ENCODE measurements around the gene STX2.

- TF ChIP-seq CTCF (IDR thresholded peaks at IDR 0.05; ENCODE audit: extremely low read depth in 1 of 2, insufficient read depth in 1 of 2, low read depth in 1 of 2, low read length in 2 of 2) (no peak), POLR2A (IDR thresholded peaks at IDR 0.05; ENCODE audit: low read depth, low read length) (no peak), EZH2 (IDR thresholded peaks at IDR 0.05; ENCODE audit: borderline replicate concordance, low read depth, low read length, severe bottlenecking) (no peak), FOS (IDR thresholded peaks at IDR 0.05; ENCODE audit: borderline replicate concordance, insufficient read depth, low read length) (no peak), GATA2 (IDR thresholded peaks at IDR 0.05; ENCODE audit: insufficient read depth, insufficient read length, low read depth, low read length) (no peak), POLR2AphosphoS5 (IDR thresholded peaks at IDR 0.05; ENCODE audit: insufficient read depth, low read depth, low read length) (no peak), MYC (IDR thresholded peaks at IDR 0.05; ENCODE audit: low read depth, low read length) (no peak), MAX (IDR thresholded peaks at IDR 0.05; ENCODE audit: insufficient read depth, insufficient read length) (no peak), JUN (IDR thresholded peaks at IDR 0.05; ENCODE audit: borderline replicate concordance, insufficient read depth, insufficient read length, low read depth) (no peak)
These were observed 35.6 kb upstream of the STX2 start for GRCh38 chr12:130874696-130875095.
